Dedifferentiated amniotic fluid mesenchymal stem cell (primary cell): ENCODE results near the gene SPACA1.

Experiments used
- DNase-seq: peaks from one replicate; pipeline ENCODE4 v3.0.0-alpha.2; 2016; ENCODE audit errors: extremely low spot score

Gene SPACA1

GRCh38 chr6:88105741-88106340 lies 58.2 kb downstream of the SPACA1 start:
- no peak for DNase-seq

GRCh38 chr6:88107241-88107640 lies 59.6 kb downstream of the SPACA1 start:
- no peak for DNase-seq

GRCh38 chr6:88111991-88112390 lies 64.3 kb downstream of the SPACA1 start:
- no peak for DNase-seq

DNA sequence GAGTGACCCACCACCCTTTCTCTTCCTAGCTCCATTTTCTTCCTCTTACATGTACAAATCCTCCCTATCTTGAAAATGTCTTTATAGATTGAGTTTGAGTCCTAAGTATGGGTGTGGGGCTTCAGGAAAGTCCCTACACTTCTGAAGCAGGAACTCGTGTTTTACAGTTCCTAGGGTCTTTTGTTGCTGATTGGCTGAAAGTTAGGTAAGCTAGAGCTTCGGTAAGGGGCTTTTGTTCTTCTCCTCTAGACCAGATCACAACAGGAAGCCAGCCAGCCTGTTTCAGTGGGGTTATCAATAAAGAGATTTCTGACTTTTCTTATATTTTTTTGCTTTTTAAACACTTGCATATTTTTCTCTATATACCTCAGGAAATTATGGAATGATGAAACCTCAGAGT lies 67.2 kb downstream of the SPACA1 start:
- no peak for DNase-seq

DNA sequence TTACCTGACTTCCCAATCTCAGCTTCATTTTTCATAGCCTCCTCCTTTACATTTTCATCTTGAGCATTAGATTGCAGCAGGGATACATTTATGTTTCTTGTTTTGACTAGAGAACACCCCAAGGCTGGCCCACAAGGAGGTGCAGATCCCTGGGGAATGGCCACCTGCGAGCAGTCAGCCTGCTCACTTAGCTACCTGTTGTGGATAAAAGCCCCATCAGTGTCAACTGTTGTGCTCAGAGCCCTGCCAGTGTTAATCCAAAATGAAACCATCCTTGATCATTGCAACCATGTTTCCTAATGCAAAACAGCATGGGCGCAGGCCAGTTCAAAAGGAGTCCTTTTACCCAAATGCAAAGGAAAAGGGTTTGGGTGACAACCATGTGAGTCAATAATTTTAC lies 67.7 kb downstream of the SPACA1 start:
- no peak for DNase-seq

DNA sequence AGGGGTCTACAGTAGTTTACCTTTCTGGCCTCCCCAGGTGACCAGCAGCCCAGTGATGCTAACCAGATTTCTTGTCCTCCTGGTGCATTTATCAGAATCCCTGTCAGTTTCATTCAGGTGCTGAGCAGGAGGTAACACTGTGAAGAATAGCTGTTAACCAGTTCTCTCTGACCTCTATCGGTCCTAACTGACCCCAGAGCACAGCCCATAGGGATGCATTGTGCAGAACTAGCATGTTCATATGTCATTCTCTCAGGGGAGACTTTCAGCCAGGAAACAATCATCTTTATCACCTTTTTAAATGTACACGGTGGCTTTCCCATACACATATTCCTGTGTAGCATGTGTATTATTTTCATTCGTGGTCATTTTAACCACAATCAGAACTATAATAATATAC lies 68.6 kb downstream of the SPACA1 start:
- no peak for DNase-seq
